ENCODE results near the gene ZNF239. TPM values are rescaled to one million over a fixed set of nuclear protein-coding genes. Genes with fewer than 3 reads are reported as not detected.
"Not testable (repeated sequence)": the region's sequence is repeated elsewhere in the genome, so short reads cannot be mapped to it uniquely, and the experiment has no call there.

ZNF239 gene
- total RNA-seq, 1 experiment from 2014 or later = 5.5 TPM

GRCh38 chr10:43576580-43576979 lies 2.2 kb upstream of the ZNF239 start:
- no peak for DNase-seq (ENCODE audit: low read depth)

DNA sequence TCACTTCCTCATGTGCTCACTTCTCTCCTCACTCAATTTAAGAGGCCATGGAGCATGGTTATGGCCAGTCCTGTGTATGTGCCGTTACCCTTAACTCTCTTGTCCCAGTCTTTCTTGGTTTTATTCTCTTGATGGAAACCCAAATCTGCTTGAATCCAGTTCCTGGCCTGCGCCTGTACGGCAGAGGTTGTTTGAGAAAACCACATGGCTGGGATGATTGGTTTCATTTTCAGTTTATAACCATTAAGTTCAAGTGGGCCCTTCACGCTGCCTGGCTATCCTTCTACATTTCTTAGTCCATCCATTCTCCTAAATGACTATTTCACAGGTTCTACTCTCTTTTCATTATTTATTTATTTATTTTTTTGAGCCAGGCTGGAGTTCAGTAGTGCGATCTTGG lies 1.6 kb upstream of the ZNF239 start:
- no peak for DNase-seq (ENCODE audit: low read depth)

GRCh38 chr10:43574906-43575305 lies 490 bp upstream of the ZNF239 start:
- DNase-seq (ENCODE audit: low read depth) = no peak

GRCh38 chr10:43573250-43574000 lies 991 bp downstream of the ZNF239 start:
- peak; percentile 2 for DNase-seq (ENCODE audit: low read depth)

DNA sequence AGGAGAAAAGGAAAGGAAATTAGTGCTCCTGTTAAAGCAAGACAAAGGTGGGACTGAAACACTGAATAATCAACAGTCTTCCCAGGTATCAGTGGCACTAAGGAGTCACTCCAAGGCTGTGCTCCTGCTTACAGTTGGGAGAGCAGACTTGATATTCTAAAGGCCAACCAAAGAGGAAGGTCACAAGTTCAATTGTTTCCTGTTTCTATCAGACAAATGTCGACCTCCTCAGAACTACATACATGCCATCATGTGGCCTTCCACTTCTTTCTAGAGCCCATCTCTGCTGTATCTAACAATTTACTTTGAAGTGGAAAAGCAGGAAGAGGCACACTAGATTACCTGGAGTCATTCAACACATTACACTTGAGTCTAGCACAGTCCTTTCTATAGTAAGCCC lies 3.4 kb downstream of the ZNF239 start:
- no peak for DNase-seq (ENCODE audit: low read depth)

DNA sequence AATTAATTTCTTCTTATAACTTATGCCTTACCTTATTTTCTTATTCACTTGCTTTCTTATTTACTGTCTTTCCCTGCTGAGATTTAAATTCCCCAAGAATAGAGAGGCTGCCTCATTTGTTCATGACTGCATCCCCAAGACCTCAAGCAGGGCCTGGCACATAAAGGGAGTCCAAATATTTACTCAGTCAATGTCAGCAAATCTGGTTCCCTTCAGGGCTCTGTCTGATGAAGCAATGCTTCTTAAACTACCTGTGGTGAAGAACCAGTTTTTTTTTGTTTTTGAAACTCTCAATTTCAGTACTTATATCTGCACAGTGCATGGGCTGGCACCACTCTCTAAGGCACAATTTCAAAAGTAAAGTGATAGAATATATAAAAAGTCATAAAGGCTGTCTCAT lies 4.7 kb downstream of the ZNF239 start:
- DNase-seq (ENCODE audit: low read depth) = no peak

GRCh38 chr10:43557214-43557613 lies 17.2 kb downstream of the ZNF239 start:
- no peak for DNase-seq (ENCODE audit: low read depth)

GRCh38 chr10:43543746-43544145 lies 30.7 kb downstream of the ZNF239 start:
- not testable (repeated sequence) for DNase-seq (ENCODE audit: low read depth)

DNA sequence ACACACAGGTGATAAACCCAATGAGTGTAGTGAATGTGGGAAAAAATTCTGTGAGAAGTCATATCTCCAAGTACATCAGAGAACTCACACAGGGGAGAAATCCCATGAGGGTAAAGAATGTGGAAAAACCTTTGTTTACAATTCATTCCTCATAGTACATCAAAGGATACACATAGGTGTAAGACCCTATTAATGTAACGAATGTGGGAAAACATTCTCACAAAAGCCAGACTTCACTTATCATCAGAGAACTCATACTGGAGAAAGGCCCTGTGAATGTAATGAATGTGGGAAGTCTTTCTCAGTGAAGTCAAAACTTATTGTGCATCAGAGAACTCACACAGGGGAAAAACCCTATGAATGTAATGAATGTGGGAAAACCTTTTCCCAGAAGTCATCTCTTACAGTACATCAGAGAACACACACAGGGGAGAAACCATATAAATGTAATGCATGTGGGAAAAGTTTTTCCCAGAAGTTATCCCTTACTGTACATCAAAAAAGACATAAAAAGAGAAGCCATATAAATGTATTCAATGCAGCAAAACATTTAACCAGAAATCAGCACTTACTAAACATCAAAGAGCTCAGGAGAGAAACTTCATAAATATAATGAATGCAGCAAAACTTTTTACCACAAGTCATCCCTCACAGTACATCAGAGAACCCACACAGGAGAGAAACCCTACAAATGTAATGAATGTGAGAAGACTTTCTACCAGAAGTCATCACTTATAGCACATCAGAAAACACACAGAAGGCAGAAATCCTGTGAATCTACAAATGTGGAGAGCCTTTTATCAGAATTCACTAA lies 49.8 kb downstream of the ZNF239 start:
- DNase-seq (ENCODE audit: low read depth) = no peak

Other genes starting within 250 kb of the ZNF239 start
- gene FXYD4, start 203.0 kb downstream of the ZNF239 start, total RNA-seq (2014; rRNA removed; shearing (Covaris generic)) = not detected in 2 replicates
- gene HNRNPF, start 165.4 kb downstream of the ZNF239 start, total RNA-seq (2014; rRNA removed; shearing (Covaris generic)) = 137 and 148 TPM in 2 replicates
- 1.0 and 1.8 TPM in 2 replicates for gene ZNF487, start 137.5 kb downstream of the ZNF239 start, total RNA-seq (2014; rRNA removed; shearing (Covaris generic))
- 2.8 and 3.7 TPM in 2 replicates for gene ZNF485, start 31.8 kb upstream of the ZNF239 start, total RNA-seq (2014; rRNA removed; shearing (Covaris generic))
- gene ZNF32, start 74.3 kb upstream of the ZNF239 start, total RNA-seq (2014; rRNA removed; shearing (Covaris generic)) = 16.5 and 23.5 TPM in 2 replicates

Measured in Daoy (cell line).